Activated CD8-positive, alpha-beta memory T cell treated with anti-CD3 and anti-CD28 coated beads for 24 hours (primary cell): ENCODE results near the gene SHB.

Experiments
- DNase-seq: peaks from one replicate; pipeline ENCODE4 v3.0.0-alpha.2; 2020

SHB gene

DNA sequence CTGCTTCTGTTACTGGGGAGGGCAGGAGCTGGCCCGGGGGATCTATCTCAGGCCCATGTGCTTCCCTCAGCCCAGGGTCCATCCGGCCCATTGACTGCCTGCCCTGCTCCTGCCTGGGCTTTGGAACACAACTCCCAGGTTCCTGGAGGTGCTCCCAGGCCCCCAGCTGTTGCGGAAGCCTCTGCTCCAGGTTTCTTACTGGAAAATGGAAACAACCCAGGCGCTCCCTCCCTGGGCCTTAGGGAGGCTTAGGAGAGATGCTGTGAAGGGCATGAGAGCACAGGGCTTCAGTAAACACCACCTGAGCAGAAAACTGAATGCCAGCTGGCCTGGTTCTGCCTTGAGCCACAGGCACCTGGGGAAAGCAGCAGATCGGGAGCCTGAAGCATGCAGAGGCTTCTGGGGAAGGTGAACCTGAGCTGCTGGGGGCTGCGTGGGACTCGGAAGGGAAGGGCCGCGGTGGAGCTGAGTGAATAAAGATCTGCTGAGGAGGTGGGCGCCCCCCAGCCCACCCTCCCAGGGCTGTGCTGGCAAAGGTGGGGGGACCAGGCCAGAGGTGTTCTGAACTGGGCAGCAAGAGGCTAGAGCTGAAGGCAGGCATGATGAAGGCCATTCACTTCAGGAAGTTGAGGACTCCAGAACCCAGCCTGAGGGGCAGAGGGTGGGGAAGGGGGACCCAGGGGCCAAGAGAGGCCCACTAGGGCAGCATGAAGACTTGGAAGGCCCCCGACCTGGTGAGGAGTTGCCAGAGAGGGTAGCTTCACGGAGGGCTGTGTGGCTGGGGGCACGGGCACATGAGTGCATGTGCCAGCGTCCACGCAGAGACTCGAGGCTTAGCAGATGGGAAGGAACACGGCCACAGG lies 64.8 kb downstream of the SHB start:
- DNase-seq: no peak

GRCh38 chr9:38003230-38003629 lies 65.8 kb downstream of the SHB start:
- DNase-seq: no peak

GRCh38 chr9:38001430-38001829 lies 67.6 kb downstream of the SHB start:
- DNase-seq: no peak

GRCh38 chr9:38000735-38001134 lies 68.3 kb downstream of the SHB start:
- DNase-seq: no peak

DNA sequence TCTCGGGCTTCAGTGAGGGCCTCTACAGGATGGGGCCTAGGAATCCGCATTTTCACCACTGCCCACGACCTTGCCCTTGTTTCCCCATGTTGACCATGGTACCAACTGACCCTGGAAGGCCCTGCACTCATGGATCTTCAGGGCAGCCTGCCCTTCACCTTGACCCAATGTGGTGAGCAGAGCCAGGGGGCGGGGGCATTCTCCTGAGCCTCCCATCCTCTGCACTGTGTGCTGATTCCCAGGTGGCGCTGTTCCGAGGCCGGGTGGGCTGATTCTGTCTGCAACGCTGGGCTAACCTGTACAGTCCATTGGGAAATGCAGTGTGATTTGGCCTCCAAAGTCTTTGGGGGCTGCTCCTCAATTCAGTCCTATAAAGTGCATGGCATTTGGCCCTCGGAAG lies 68.7 kb downstream of the SHB start:
- DNase-seq: no peak

- DNase-seq: no peak
These were observed 69.3 kb downstream of the SHB start for GRCh38 chr9:37999588-38000189.

DNA sequence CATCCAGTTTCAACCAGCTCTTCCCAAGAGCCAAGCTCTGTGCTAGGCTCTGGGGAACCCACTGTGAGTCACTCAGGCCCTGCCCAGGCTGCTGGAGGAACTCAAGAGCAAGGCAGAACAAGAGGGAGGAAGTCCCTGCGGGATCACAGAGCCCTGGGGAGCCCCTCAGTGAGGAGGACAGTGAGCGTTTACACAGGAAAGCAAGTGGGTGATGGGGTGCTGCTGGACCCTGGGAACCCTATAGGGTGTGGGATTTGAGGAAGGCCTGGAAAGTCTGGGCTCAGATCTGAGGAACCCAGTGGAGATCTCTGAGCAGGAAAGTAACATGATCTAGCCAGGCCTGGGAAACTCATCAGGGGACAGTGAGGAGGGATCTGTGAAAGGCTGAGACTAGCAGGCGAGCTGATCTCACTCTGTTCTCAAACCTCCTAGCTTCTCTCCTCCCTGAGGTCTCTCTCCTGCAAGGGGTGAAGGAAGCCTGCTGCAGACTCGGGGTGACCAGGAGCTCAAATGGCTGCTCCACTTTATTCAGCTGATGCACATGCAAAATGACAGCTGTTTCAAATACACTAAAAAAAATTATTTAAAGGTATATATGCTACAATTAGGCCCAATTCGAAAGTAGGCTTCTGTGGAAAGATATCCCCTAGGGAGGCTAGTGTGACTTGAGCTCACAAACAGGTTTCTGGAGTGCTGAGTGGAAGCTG lies 70.0 kb downstream of the SHB start:
- DNase-seq: no peak

GRCh38 chr9:37997636-37998374 lies 71.2 kb downstream of the SHB start:
- DNase-seq: no peak

GRCh38 chr9:37996819-37997217 lies 72.2 kb downstream of the SHB start:
- no peak for DNase-seq

- no peak for DNase-seq
These were observed 72.8 kb downstream of the SHB start for GRCh38 chr9:37995961-37996818.

DNA sequence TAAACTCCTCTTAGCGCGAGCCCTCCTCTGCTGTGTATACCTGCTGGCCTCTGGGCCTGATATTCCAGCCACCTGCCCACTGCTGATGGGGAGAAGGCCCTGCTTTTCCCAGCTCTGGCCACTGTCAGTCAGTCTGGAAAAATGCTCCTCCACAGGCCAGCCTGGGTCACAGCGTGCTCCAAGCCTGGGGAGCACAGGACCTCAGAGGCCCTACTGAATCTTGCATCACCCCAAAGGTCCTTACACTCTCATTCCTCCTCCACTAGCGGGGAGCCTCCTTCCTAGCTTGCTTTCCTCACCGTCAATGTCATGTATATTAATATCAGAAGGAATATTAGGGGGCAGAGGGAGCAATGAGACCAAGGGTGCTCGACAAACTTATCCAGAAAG lies 73.7 kb downstream of the SHB start:
- no peak for DNase-seq

- DNase-seq: no peak
These were observed 74.2 kb downstream of the SHB start for GRCh38 chr9:37994639-37995347.

DNA sequence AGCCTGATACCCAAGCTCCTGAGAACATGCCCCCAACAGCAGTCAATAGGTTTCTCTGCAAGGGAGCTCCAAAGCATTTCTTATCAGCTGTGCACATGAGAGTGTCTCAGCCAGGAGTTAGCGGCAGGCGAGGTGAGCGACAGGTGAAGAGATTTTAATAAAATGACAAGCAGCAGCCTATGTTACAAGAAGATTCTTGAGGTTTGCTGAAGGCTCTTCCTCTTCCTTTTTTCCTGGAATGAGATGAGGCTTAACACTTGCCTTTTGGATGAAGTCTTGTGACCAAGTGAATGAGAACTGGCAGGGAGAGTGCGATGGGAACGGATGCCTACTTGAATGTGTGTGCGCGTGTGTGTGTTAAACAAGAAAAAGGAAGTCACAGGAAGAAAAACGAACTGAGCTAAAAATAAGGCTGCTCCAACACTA lies 76.1 kb downstream of the SHB start:
- no peak for DNase-seq

DNA sequence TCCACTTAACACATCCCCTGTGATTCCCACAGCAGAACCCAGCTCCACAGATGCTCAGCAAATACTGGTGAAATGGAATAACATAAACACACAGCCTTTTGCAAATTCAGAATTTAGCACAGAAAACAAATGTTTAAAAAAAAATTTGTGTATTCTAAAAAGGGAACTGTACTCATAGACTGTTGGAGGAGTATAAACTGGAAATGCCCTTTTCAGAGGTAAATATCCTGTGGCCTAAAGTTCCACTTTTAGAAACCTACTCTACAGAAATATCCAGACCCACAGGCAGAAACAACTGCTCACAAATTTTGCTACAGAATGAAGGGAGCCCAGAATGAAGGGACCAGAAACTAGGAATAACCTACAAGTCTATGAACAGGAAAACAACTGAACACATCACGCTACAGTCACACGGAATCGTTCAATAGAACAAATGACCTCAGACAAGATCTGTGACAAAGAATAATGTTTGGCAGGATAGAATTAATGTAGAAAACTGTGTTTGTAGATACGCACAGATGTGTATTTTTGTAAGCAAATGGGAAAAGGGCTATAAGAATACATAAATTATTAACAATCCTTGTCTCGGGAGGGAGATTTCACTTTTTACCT lies 78.5 kb downstream of the SHB start:
- no peak for DNase-seq

GRCh38 chr9:37989701-37990100 lies 79.3 kb downstream of the SHB start:
- no peak for DNase-seq

DNA sequence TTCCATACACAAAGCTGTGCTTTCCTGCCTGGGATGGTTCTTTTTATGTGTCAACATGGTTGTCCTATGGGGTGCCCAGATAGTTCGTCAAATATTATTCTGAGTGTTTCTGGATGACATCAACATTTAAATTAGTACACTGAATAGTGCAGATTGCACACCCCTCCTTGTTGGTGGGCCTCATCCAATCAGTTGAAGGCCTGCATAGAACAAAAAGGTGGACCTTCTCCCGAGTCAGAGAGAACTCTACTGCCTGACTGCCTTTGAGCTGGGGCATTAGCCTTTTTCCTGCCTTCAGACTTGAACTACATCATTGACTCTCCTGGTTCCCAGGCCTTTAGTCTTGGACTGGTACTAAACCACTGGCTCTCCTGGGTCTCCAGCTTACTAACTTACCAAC lies 80.4 kb downstream of the SHB start:
- no peak for DNase-seq

DNA sequence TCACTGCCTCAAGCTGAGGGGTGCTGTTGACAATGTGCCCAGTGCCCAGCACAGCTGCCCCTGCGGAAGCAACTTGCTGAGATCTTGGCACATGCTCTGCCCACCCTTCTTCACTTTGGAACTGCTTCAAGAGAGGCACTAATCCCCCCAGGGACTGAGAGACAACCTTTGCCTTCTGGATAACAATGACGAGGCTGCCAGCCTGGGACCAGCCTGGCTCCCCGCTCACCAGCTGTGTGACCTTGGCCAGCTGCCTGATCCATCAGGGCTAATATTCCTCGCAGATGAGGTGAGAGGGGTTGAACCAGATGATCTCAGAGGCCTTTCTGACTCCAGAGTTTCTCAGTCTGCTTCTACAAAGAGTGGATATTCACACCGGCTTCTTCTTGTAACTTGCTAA lies 81.0 kb downstream of the SHB start:
- DNase-seq: no peak

GRCh38 chr9:37987467-37987981 lies 81.5 kb downstream of the SHB start:
- no peak for DNase-seq

- DNase-seq: no peak
These were observed 82.2 kb downstream of the SHB start for GRCh38 chr9:37986771-37987258.

DNA sequence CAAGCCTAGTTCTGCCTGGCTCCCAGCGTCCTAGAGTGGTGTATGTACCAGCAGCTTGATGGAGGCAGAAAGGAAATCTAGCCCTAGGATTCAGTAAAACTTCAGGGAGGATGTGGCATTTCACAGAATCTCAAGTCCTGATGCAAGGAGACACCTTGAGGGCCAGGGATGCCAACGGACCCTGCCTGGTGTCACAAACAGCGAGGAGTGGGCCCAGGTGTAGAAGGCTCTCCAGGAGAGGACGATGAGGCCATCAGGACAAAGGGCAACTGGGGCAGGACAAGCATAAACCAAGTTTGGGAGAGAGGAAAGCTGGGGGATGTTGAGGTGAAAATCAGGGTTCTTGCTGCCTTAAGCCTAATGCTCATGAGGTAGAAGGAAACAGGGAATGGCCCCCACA lies 83.0 kb downstream of the SHB start:
- DNase-seq: no peak
